GM06990 (cell line): ENCODE results near the gene FGFBP1.

Experiments used
- DNase-seq: peaks from one replicate; pipeline ENCODE4 v3.0.0-alpha.2; 2011; ENCODE audit not compliant: insufficient read length; ENCODE audit errors: extremely low read depth
- H3K27me3 ChIP-seq: replicated peaks from 2 replicates; pipeline ENCODE4 v1.6.0; 2011; ENCODE audit warnings: low read length; ENCODE audit not compliant: control insufficient read depth, insufficient read depth
- H3K36me3 ChIP-seq: 2 replicates; pipeline ENCODE4 v1.5.1; 2011; ENCODE audit warnings: low read length; ENCODE audit not compliant: control insufficient read depth, insufficient read depth
- H3K4me3 ChIP-seq: replicated peaks from 2 replicates; pipeline ENCODE4 v1.5.1; 2011; ENCODE audit warnings: low read depth, mild to moderate bottlenecking, control low read depth, low read length
- CTCF ChIP-seq: IDR thresholded peaks from 2 replicates; pipeline ENCODE4 v1.5.1; 2011; ENCODE audit warnings: low read length, control low read depth, mild to moderate bottlenecking, inconsistent platforms; ENCODE audit not compliant: insufficient read depth, poor library complexity, severe bottlenecking

The FGFBP1 gene

GRCh38 chr4:15938640-15939039, at the start of gene FGFBP1:
Gene FGFBP1 (minus strand): TSS chr4:15938740. CDS start chr4:15936632, 2,108 bp downstream.
- Histone ChIP-seq H3K36me3 (no peaks in the 10 kb centered on the region), H3K27me3 (no peaks in the 10 kb centered on the region; the same call in 1 of the 2 replicates), H3K4me3 (no peak within 1 kb of the TSS)
- DNase-seq: no peak
- no peak for TF ChIP-seq CTCF

DNA sequence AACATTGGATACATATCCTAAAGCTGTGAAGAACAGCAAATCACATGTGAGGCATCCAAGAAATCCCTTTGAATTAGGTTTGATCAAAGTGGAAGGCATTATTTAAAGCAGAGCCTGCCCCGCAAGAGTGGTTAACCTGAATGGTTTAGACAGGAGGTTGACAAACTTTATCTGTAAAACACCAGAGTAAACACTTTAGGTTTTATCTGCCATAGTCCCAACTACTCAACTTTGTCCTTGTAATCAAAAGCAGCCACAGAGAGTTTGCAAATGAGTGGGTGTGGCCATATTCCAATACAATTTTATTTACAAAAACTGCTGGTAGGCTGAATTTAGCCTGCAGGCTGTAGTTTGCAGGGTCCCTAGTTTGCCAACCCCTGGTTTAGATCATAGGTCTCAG, 49.7 kb upstream of the FGFBP1 start:
- no peak for TF ChIP-seq CTCF
- no peaks in the 10 kb centered on the region for H3K36me3 ChIP-seq
- DNase-seq: no peak
- no peaks in the 10 kb centered on the region; the same call in 1 of the 2 replicates for H3K27me3 ChIP-seq
- H3K4me3 ChIP-seq: no peak overlapping the region

- no peak overlapping the region for H3K4me3 ChIP-seq
- no peaks in the 10 kb centered on the region; the same call in none of the 2 replicates for H3K27me3 ChIP-seq
- no peak for TF ChIP-seq CTCF
- DNase-seq: no peak
- H3K36me3 ChIP-seq: no peaks in the 10 kb centered on the region
Measured at GRCh38 chr4:15986907-15987306, 48.4 kb upstream of the FGFBP1 start.

- no peak for TF ChIP-seq CTCF
- H3K36me3 ChIP-seq: no peaks in the 10 kb centered on the region
Measured at GRCh38 chr4:15983610-15984009, 45.1 kb upstream of the FGFBP1 start.

DNA sequence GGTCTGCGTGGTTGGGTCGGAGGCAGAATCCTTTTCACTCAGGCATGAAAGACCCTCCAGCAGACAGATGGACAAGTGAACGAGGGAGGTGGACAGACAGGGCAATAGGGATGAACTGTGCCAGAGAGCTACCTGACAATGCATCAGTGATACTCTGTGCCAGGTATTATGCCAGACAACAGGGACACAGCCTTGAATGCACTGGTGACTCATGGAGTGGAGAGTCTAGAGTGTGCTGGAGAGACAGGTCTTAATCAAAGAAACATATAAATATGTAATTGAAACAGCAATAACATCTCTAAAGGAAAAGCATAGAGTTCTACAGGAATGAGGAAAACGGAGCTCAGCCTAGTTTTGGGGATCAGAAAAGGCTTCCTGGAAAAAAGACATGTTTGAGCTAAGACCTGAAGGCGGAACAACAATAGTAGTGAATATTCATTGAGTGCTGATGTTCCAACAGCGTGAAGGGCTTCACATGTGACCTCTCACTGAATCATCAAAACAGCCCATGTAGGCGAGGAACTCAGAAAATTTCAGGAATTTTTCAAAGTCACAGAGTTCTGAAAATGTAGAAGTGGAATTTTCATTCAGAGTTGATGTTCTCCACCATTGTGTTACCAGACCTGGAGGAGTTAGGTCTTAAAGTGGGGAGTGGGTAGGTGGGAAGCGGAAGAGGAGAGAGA, 44.4 kb upstream of the FGFBP1 start:
- Histone ChIP-seq H3K27me3 (no peaks in the 10 kb centered on the region; the same call in none of the 2 replicates), H3K4me3 (no peak overlapping the region), H3K36me3 (no peaks in the 10 kb centered on the region)
- no peak for DNase-seq
- TF ChIP-seq CTCF: no peak

More at GRCh38 chr4:15983610-15984009, 45.1 kb upstream of the FGFBP1 start:
- H3K27me3 ChIP-seq: no peaks in the 10 kb centered on the region; the same call in none of the 2 replicates
- DNase-seq: no peak
- H3K4me3 ChIP-seq: no peak overlapping the region
